Left forelimb (tissue), 1 donor: ENCODE data around the gene SMG9.

Experiments used
- DNase-seq: peaks from one replicate; pipeline ENCODE4 v3.0.0-alpha.2; 2018; ENCODE audit warnings: low spot score

Gene SMG9

GRCh38 chr19:43724896-43725295 is 29.9 kb downstream of the SMG9 start:
- DNase-seq: no peak

- DNase-seq: no peak
These were observed 31.2 kb downstream of the SMG9 start for GRCh38 chr19:43723588-43723987.

- DNase-seq: no peak
These were observed 33.2 kb downstream of the SMG9 start for GRCh38 chr19:43721469-43722048.

GRCh38 chr19:43720936-43721335 is 33.8 kb downstream of the SMG9 start:
- DNase-seq: no peak

GRCh38 chr19:43719918-43720317 is 34.8 kb downstream of the SMG9 start:
- no peak for DNase-seq

GRCh38 chr19:43719378-43719868 is 35.3 kb downstream of the SMG9 start:
- no peak for DNase-seq

GRCh38 chr19:43718627-43719377 is 36.0 kb downstream of the SMG9 start:
- DNase-seq: no peak

- no peak for DNase-seq
These were observed 39.0 kb downstream of the SMG9 start, which contains the start of gene IRGC for GRCh38 chr19:43715776-43716175. Gene IRGC, plus strand, starts transcription at chr19:43716076. Its CDS starts 2,483 bp downstream, at chr19:43718559.

- DNase-seq: no peak
These were observed 41.6 kb downstream of the SMG9 start for GRCh38 chr19:43713208-43713607.

GRCh38 chr19:43711751-43712355 is 42.9 kb downstream of the SMG9 start:
- no peak for DNase-seq

GRCh38 chr19:43708716-43709115 is 46.0 kb downstream of the SMG9 start:
- DNase-seq: no peak

- no peak for DNase-seq
These were observed 47.5 kb downstream of the SMG9 start for GRCh38 chr19:43707158-43707712.

GRCh38 chr19:43705729-43706128 is 49.0 kb downstream of the SMG9 start:
- no peak for DNase-seq

- DNase-seq: no peak
These were observed 50.6 kb downstream of the SMG9 start for GRCh38 chr19:43704002-43704705.

- DNase-seq: no peak
These were observed 54.3 kb downstream of the SMG9 start for GRCh38 chr19:43700395-43701000.

GRCh38 chr19:43699506-43700394 is 55.0 kb downstream of the SMG9 start:
- DNase-seq: no peak

- DNase-seq: no peak
These were observed 57.5 kb downstream of the SMG9 start for GRCh38 chr19:43697295-43697694.

GRCh38 chr19:43695985-43696704 is 58.6 kb downstream of the SMG9 start:
- no peak for DNase-seq

- DNase-seq: no peak
These were observed 60.2 kb downstream of the SMG9 start for GRCh38 chr19:43694553-43694952.

- no peak for DNase-seq
These were observed 61.9 kb downstream of the SMG9 start for GRCh38 chr19:43692877-43693276.
